ENCODE results near the gene PARVG. TPM values are rescaled to one million over a fixed set of nuclear protein-coding genes. Genes with fewer than 3 reads are reported as not detected.

The PARVG gene
- total and polyA plus RNA-seq, 2 of the 13 experiments (the other 11 are each of a cell fraction or from before 2014, with no cell fraction given) = not detected

DNA sequence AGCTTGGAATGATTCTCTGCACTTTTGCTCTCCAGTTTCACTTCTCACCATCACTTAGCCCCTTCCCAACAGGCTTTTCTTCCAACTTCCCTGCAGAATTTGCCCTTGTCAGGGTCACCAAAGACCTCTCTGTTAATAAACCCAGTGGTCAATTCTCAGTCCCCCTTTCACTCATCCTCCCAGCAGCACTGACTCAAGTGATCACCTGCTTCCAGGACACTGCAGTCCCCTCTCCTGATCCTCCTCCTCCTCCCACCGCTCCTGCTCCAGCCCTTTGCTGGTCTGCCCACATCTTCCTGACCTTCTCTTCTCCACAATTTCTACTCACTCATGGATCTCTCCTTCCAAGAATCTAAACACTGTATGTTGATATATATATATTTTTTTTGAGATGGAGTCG, 74.1 kb downstream of the PARVG start:
- H3K9ac ChIP-seq (ENCODE audit: insufficient read depth, low read depth, low read length) = no peak overlapping the region
- 2% methylated on average over 2 of the region's 2 CpGs for WGBS (ENCODE audit: low lambda C conversion rate)
- FAIRE-seq (no peak), DNase-seq (ENCODE audit: low spot score) (no peak), ATAC-seq (no peak)
- no peaks in the 10 kb centered on the region; a peak in 1 of 5 replicates for H3K27me3 ChIP-seq (ENCODE audit: control insufficient read depth in 1 of 2, insufficient read depth in 2 of 2, low read length in 2 of 2)
- in situ Hi-C loops (cut with HindIII; ENCODE audit: extremely low pct_ligation_motif_present, low pct_unique_long_range_greater_than_20kb) = no loop called here
- ChIA-PET CTCF (ENCODE audit: low intra/inter-chr PET ratio, low total read pairs) (no interaction called here), POLR2A (no interaction called here)
- H3K36me3 ChIP-seq (replicated peaks in 1 of 2; ENCODE audit: control insufficient read depth in 1 of 2, insufficient read depth in 2 of 2, low read length in 2 of 2) = no peaks in the 10 kb centered on the region
- BruUV-seq (replicated peaks) = no TSS peak
- no peak overlapping the region for H3K4me2 ChIP-seq (ENCODE audit: low read depth, low read length)
- no peaks in the 10 kb centered on the region for H3K79me2 ChIP-seq (ENCODE audit: insufficient read depth, low read length)
- no peaks in the 10 kb centered on the region for H4K20me1 ChIP-seq (ENCODE audit: insufficient read depth, low read length)
- H3K9me3 ChIP-seq (ENCODE audit: low read length) = peaks cover 11% of the 10 kb centered on the region
- no peak overlapping the region for H3K27ac ChIP-seq (ENCODE audit: extremely low read length, insufficient read depth, low read length)
- H3K4me1 ChIP-seq (ENCODE audit: insufficient read depth, low read length) = no peaks in the 10 kb centered on the region
- H2AFZ ChIP-seq (ENCODE audit: low read length) = no peak overlapping the region
- intact Hi-C loops (cut with micrococcal nuclease; ENCODE audit: unreplicated experiment) = no loop called here
- H3K4me3 ChIP-seq (replicated peaks in 1 of 3; ENCODE audit: insufficient read depth in 1 of 3, low read depth in 2 of 3, low read length in 3 of 3) = no peak overlapping the region
- TF ChIP-seq ZNF552 (CRISPR knock-in tag; IDR thresholded peaks at IDR 0.05; ENCODE audit: borderline replicate concordance) (no peak), ZNF232 (CRISPR knock-in tag; IDR thresholded peaks at IDR 0.05; ENCODE audit: borderline replicate concordance) (no peak), PAWR (CRISPR knock-in tag; IDR thresholded peaks at IDR 0.05; ENCODE audit: borderline replicate concordance) (no peak), MTF1 (CRISPR knock-in tag; IDR thresholded peaks at IDR 0.05) (no peak), RBAK (CRISPR knock-in tag; IDR thresholded peaks at IDR 0.05) (no peak), ZNF850 (CRISPR knock-in tag; conservative IDR thresholded peaks at IDR 0.05) (no peak), ATAD3A (CRISPR knock-in tag; IDR thresholded peaks at IDR 0.05) (no peak)
- TF ChIP-seq, protein P1, sequence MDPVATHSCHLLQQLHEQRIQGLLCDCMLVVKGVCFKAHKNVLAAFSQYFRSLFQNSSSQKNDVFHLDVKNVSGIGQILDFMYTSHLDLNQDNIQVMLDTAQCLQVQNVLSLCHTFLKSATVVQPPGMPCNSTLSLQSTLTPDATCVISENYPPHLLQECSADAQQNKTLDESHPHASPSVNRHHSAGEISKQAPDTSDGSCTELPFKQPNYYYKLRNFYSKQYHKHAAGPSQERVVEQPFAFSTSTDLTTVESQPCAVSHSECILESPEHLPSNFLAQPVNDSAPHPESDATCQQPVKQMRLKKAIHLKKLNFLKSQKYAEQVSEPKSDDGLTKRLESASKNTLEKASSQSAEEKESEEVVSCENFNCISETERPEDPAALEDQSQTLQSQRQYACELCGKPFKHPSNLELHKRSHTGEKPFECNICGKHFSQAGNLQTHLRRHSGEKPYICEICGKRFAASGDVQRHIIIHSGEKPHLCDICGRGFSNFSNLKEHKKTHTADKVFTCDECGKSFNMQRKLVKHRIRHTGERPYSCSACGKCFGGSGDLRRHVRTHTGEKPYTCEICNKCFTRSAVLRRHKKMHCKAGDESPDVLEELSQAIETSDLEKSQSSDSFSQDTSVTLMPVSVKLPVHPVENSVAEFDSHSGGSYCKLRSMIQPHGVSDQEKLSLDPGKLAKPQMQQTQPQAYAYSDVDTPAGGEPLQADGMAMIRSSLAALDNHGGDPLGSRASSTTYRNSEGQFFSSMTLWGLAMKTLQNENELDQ (CRISPR knock-in tag; IDR thresholded peaks at IDR 0.05; ENCODE audit: borderline replicate concordance) = no peak
- TF ChIP-seq, protein P2, sequence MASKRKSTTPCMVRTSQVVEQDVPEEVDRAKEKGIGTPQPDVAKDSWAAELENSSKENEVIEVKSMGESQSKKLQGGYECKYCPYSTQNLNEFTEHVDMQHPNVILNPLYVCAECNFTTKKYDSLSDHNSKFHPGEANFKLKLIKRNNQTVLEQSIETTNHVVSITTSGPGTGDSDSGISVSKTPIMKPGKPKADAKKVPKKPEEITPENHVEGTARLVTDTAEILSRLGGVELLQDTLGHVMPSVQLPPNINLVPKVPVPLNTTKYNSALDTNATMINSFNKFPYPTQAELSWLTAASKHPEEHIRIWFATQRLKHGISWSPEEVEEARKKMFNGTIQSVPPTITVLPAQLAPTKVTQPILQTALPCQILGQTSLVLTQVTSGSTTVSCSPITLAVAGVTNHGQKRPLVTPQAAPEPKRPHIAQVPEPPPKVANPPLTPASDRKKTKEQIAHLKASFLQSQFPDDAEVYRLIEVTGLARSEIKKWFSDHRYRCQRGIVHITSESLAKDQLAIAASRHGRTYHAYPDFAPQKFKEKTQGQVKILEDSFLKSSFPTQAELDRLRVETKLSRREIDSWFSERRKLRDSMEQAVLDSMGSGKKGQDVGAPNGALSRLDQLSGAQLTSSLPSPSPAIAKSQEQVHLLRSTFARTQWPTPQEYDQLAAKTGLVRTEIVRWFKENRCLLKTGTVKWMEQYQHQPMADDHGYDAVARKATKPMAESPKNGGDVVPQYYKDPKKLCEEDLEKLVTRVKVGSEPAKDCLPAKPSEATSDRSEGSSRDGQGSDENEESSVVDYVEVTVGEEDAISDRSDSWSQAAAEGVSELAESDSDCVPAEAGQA (IDR thresholded peaks at IDR 0.05; ENCODE audit: low read depth) = no peak
- TF ChIP-seq, protein P2 (CRISPR knock-in tag; IDR thresholded peaks at IDR 0.05; ENCODE audit: borderline replicate concordance) = no peak
- TF ChIP-seq, protein P3, sequence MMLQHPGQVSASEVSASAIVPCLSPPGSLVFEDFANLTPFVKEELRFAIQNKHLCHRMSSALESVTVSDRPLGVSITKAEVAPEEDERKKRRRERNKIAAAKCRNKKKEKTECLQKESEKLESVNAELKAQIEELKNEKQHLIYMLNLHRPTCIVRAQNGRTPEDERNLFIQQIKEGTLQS (CRISPR knock-in tag; IDR thresholded peaks at IDR 0.05) = no peak
- TF ChIP-seq, protein P4, sequence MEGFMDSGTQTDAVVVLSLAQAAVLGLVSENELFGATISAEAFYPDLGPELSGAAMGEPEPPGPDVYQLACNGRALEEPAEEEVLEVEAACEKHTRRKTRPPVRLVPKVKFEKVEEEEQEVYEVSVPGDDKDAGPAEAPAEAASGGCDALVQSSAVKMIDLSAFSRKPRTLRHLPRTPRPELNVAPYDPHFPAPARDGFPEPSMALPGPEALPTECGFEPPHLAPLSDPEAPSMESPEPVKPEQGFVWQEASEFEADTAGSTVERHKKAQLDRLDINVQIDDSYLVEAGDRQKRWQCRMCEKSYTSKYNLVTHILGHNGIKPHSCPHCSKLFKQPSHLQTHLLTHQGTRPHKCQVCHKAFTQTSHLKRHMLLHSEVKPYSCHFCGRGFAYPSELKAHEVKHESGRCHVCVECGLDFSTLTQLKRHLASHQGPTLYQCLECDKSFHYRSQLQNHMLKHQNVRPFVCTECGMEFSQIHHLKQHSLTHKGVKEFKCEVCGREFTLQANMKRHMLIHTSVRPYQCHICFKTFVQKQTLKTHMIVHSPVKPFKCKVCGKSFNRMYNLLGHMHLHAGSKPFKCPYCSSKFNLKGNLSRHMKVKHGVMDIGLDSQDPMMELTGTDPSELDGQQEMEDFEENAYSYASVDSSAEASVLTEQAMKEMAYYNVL (CRISPR knock-in tag; IDR thresholded peaks at IDR 0.05; ENCODE audit: borderline replicate concordance) = no peak
